HL-60 (cell line): ENCODE results near the gene FHIT.
"Not testable (repeated sequence)": the region's sequence is repeated elsewhere in the genome, so short reads cannot be mapped to it uniquely, and the experiment has no call there.

Experiments
- DNase-seq, 2 experiments: peaks; one replicate each; pipeline ENCODE4 v3.0.0-alpha.2; 2010 to 2020; ENCODE audit warnings: low read depth in 1 of 2, low spot score in 1 of 2
- H3K27ac ChIP-seq: fragments of 250-450 bp; sonication (Bioruptor Pico); replicated peaks from 2 replicates; pipeline ENCODE4 v1.5.1; 2020; ENCODE audit warnings: mild to moderate bottlenecking, moderate library complexity
- H3K27me3 ChIP-seq: fragments of 250-450 bp; sonication (Bioruptor Pico); 2 replicates; pipeline ENCODE4 v1.5.1; 2021; ENCODE audit warnings: mild to moderate bottlenecking, moderate library complexity; ENCODE audit not compliant: insufficient read depth, poor library complexity, severe bottlenecking
- H3K4me3 ChIP-seq: replicated peaks from 2 replicates; pipeline ENCODE4 v1.5.1; 2011; ENCODE audit warnings: mild to moderate bottlenecking, control low read depth, low read length; ENCODE audit not compliant: insufficient read depth
- CTCF ChIP-seq: IDR thresholded peaks from one replicate; pipeline ENCODE4 v1.5.1; 2011; ENCODE audit warnings: low read length, control low read depth, inconsistent platforms; ENCODE audit not compliant: insufficient read depth
- GABPA ChIP-seq: IDR thresholded peaks from 2 replicates; pipeline ENCODE4 v1.6.1; 2012; ENCODE audit warnings: low read depth
- POLR2AphosphoS5 ChIP-seq: IDR thresholded peaks from 2 replicates; pipeline ENCODE4 v1.6.1; 2012; ENCODE audit warnings: low read depth
- REST ChIP-seq: IDR thresholded peaks from 2 replicates; pipeline ENCODE4 v1.6.1; 2012; ENCODE audit warnings: low read depth; ENCODE audit not compliant: insufficient replicate concordance
- SPI1 ChIP-seq: IDR thresholded peaks from 2 replicates; pipeline ENCODE4 v1.6.1; 2012; ENCODE audit warnings: low read depth, mild to moderate bottlenecking, borderline replicate concordance

The FHIT gene

GRCh38 chr3:61199843-61200242, 51.4 kb downstream of the FHIT start:
- Histone ChIP-seq H3K27ac (no peak overlapping the region), H3K4me3 (no peak overlapping the region), H3K27me3 (no peaks in the 10 kb centered on the region)
- TF ChIP-seq GABPA, result no peak
- no peak for TF ChIP-seq REST
- no peak for TF ChIP-seq SPI1
- TF ChIP-seq CTCF, result no peak
- no peak for TF ChIP-seq POLR2AphosphoS5
- no peak for DNase-seq

GRCh38 chr3:61194892-61195538, 56.2 kb downstream of the FHIT start:
- H3K4me3 ChIP-seq, result no peak overlapping the region
- no peaks in the 10 kb centered on the region for H3K27me3 ChIP-seq
- no peak for TF ChIP-seq POLR2AphosphoS5
- no peak for TF ChIP-seq CTCF
- no peak for TF ChIP-seq GABPA
- TF ChIP-seq SPI1, result no peak
- no peak for TF ChIP-seq REST
- H3K27ac ChIP-seq, result no peak overlapping the region
- no peak for DNase-seq

GRCh38 chr3:61192222-61192621, 59.0 kb downstream of the FHIT start:
- DNase-seq, result no peak
- Histone ChIP-seq H3K27me3 (no peaks in the 10 kb centered on the region), H3K27ac (no peak overlapping the region), H3K4me3 (no peak overlapping the region)
- TF ChIP-seq POLR2AphosphoS5 (no peak), CTCF (no peak), SPI1 (no peak), REST (no peak), GABPA (no peak)

DNA sequence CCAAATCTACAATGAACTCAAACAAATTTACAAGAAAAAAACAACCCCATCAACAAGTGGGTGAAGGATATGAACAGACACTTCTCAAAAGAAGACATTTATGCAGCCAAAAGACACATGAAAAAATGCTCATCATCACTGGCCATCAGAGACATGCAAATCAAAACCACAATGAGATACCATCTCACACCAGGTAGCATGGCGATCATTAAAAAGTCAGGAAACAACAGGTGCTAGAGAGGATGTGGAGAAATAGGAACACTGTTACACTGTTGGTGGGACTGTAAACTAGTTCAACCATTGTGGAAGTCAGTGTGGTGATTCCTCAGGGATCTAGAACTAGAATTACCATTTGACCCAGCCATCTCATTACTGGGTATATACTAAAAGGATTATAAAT, 61.0 kb downstream of the FHIT start:
- H3K27me3 ChIP-seq, DNase-seq, H3K4me3 ChIP-seq, H3K27ac ChIP-seq: not testable (repeated sequence)
